Dendritic cell treated with granulocyte-macrophage colony-stimulating factor and Interleukin-4, amounts not matched to agents 40 ng/mL and 50 ng/mL, for 4 days (primary cell): ENCODE measurements around the gene LRRD1.
"Not testable (repeated sequence)": the region's sequence is repeated elsewhere in the genome, so short reads cannot be mapped to it uniquely, and the experiment has no call there.

Experiments used
- H3K27ac Mint-ChIP-seq: one replicate; pipeline ENCODE4 v1.8.0; 2022; ENCODE audit warnings: mild to moderate bottlenecking, mixed read lengths
- H3K27me3 Mint-ChIP-seq: one replicate; pipeline ENCODE4 v1.8.0; 2022; ENCODE audit warnings: mild to moderate bottlenecking, mixed read lengths
- H3K36me3 Mint-ChIP-seq: one replicate; pipeline ENCODE4 v1.8.0; 2022; ENCODE audit warnings: low read depth, mixed read lengths
- H3K4me1 Mint-ChIP-seq: one replicate; pipeline ENCODE4 v1.8.0; 2022; ENCODE audit warnings: low read depth, mixed read lengths
- H3K4me3 Mint-ChIP-seq: one replicate; pipeline ENCODE4 v1.8.0; 2022; ENCODE audit warnings: mild to moderate bottlenecking, moderate library complexity, mixed read lengths
- H3K9me3 Mint-ChIP-seq: one replicate; pipeline ENCODE4 v1.8.0; 2022; ENCODE audit warnings: mixed read lengths
- intact Hi-C: fragments of 100-400 bp; cut with micrococcal nuclease; formaldehyde crosslinking; loops from one replicate; pipeline ENCODE4 v1.15.0; 2022

LRRD1 gene

DNA sequence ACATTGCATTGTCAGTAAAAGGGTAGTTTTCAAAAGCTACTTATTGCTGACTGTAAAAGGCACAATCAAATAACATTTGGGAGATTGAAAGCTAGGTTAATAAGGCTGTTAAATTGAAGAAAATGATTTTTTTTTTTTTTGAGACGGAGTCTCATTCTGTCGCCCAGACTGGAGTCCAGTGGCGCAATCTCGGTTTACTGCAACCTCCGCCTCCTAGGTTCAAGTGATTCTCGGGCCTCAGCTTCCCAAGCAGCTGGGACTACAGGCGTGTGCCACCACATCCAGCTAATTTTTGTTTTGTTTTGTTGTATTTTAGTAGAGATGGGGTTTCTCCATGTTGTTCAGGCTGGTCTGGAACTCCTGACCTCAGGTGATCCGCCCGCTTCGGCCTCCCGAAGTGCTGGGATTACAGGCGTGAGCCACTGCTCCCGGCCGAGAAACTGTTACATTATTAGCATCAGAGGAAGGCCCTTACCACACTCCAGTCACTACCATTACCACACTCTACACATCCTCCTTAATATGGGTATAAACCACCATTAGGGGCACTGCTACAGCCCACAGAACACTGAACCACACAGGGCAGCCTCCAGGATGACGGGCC lies 45.7 kb downstream of the LRRD1 start:
- H3K27me3 Mint-ChIP-seq = peaks cover 4% of the 10 kb centered on the region
- no peaks in the 10 kb centered on the region for H3K9me3 Mint-ChIP-seq
- peaks cover 45% of the 10 kb centered on the region for H3K36me3 Mint-ChIP-seq
- H3K4me3 Mint-ChIP-seq = peak overlapping the region; percentile 98
- peak overlapping the region; percentile 99 for H3K27ac Mint-ChIP-seq
- intact Hi-C loops = no loop called here
- H3K4me1 Mint-ChIP-seq = peaks cover 35% of the 10 kb centered on the region

DNA sequence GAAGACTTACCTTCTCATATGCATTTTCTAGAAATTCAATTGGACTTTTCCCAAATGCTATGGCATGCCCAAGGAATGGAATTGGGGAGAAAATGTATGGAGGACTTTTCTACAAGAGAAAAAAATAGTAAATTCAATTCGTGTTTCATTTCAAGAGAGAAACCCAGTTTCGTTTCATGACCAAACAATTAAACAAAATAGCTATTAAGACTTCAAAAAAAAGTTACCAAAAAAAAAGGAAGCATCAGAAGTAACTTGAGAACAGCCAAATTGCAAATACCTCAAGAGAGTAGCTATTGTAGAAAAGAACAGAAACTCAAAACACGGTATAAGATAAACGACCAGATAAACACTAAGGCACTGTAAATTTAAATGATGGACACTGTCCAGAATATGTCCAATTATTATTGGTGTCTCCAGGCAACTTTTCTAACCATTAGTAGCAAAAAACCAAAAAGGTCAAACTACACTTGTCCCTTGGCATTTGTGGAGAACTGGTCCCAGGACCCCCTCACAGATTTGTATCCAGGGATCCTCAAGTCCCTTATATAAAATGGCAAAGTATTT lies 47.1 kb downstream of the LRRD1 start:
- Mint-ChIP-seq H3K27ac (no peak overlapping the region), H3K4me1 (peaks cover 35% of the 10 kb centered on the region), H3K36me3 (peaks cover 57% of the 10 kb centered on the region), H3K4me3 (peak overlapping the region; percentile 23), H3K27me3 (peaks cover 4% of the 10 kb centered on the region), H3K9me3 (no peaks in the 10 kb centered on the region)
- intact Hi-C loops = no loop called here

DNA sequence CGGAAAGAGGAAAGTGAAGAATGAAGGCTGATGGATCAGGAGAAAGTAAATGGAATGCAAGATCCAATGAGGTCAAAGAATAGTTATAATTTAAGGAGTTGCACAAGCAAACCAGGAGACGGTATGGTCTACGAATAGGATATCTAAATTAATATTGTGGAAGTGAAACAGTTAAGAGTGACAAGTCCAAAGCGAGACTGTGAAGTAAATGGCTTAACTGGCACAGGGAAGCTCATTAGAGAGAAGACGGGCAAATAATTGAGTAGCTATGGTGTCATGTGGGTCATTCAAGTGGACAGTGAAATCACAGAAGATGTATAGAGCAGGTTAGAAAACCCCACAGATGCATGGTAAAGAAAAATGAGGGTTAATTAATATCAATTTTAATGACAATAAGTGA lies 47.8 kb downstream of the LRRD1 start:
- H3K27me3 Mint-ChIP-seq = peaks cover 4% of the 10 kb centered on the region
- no peak overlapping the region for H3K4me3 Mint-ChIP-seq
- H3K36me3 Mint-ChIP-seq = peaks cover 64% of the 10 kb centered on the region
- no peak overlapping the region for H3K27ac Mint-ChIP-seq
- peaks cover 34% of the 10 kb centered on the region for H3K4me1 Mint-ChIP-seq
- intact Hi-C loops = no loop called here
- no peaks in the 10 kb centered on the region for H3K9me3 Mint-ChIP-seq

DNA sequence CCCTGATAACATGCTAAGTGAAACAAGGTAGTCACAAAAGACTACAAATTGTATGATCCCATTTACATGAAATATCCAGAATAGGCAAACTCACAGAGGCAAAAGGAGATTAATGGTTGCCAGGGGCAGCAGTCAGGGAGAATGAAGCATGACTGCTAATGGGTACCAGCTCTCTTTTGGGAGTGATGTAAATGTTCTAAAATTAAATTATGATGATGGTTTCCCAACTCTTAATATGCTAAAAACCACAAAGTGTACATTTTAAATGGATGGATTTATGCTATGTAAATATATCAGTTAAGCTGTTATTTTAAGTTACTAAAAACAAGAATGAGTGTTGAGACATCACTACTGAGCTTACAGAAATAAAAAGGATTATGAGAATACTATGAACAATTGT lies 57.3 kb downstream of the LRRD1 start:
- Mint-ChIP-seq H3K4me3 (no peak overlapping the region), H3K27ac (no peak overlapping the region), H3K4me1 (peaks cover 8% of the 10 kb centered on the region), H3K27me3 (no peaks in the 10 kb centered on the region), H3K9me3 (no peaks in the 10 kb centered on the region), H3K36me3 (peaks cover 88% of the 10 kb centered on the region)
- intact Hi-C loops = no loop called here

DNA sequence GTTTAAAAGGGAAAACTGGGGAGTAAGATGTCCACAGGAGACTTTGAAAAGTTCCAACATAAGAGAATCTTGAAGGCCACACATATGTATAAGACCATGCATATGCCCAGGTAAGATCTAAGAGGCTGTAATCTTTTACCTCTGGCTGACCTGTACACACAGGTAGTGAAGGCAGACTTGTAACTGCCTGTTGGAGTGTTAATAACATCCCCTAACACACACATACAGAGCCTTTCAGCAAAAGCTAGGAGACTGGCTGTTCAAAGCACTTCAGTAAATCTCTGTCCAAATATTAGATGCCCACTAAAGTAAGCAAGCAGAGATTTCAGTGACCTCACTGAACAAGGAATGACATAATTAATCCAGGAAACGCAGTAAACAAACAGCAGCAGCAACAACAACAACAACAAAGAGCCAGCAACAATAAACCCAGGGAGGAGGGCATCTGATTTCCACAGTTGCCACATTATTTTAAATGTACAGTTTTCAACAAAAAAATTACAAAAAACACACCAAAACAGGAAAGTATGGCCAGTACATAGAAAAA lies 59.7 kb downstream of the LRRD1 start:
- Mint-ChIP-seq H3K9me3 (no peaks in the 10 kb centered on the region), H3K27me3 (no peaks in the 10 kb centered on the region), H3K4me1 (peaks cover 8% of the 10 kb centered on the region), H3K36me3 (peaks cover 88% of the 10 kb centered on the region), H3K27ac (no peak overlapping the region), H3K4me3 (no peak overlapping the region)
- intact Hi-C loops = loop anchor here (5.0 kb wide), 1 partner anchor 98 kb away; no protein-coding TSS in a partner anchor

DNA sequence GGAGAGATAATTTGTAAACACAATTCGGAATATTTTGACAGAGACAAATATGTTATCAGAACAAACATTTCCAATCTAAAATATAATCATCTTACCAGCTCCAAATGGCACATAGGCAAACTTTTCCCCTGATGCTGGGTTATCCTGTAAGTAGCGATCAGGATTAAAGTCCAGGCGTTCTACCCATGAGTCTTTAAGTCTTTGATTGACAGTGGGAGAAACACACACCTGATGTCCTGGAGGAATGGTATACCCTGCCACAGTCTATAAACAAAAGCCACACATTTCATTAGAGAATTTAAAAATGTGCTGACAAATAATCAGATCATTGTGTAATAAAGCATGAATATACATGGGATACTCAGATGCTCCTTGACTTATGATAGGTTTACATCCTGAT lies 62.0 kb downstream of the LRRD1 start:
- Mint-ChIP-seq H3K36me3 (peaks cover 93% of the 10 kb centered on the region), H3K27ac (no peak overlapping the region)

DNA sequence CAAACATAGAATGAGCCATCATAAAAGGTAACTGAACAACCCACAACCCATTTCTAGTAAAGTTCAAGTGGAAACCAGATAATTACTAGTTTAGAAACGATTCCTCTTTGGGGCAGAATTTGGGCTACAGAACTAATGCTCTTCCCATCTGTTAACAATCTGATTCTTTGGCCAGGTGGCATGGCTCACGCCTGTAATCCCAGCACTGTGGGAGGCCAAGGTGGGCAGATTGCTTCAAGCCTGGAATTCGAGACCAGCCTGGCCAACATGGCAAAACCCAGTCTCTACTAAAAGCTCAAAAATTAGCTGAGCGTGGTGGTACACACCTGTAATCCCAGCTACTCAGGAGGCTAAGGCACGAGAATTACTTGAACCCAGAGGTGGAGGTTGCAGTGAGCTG lies 63.1 kb downstream of the LRRD1 start:
- Mint-ChIP-seq H3K4me1 (peaks cover 8% of the 10 kb centered on the region), H3K9me3 (no peaks in the 10 kb centered on the region), H3K4me3 (no peak overlapping the region), H3K36me3 (peaks cover 88% of the 10 kb centered on the region), H3K27ac (no peak overlapping the region), H3K27me3 (no peaks in the 10 kb centered on the region)
- intact Hi-C loops = loop anchor here (5.0 kb wide), 1 partner anchor 101 kb away; no protein-coding TSS in a partner anchor

More for the DNA sequence above, 62.0 kb downstream of the LRRD1 start:
- Mint-ChIP-seq H3K4me3 (no peak overlapping the region), H3K9me3 (no peaks in the 10 kb centered on the region), H3K27me3 (no peaks in the 10 kb centered on the region), H3K4me1 (peaks cover 8% of the 10 kb centered on the region)
- intact Hi-C loops = loop anchor here (5.0 kb wide), 1 partner anchor 100 kb away; no protein-coding TSS in a partner anchor

DNA sequence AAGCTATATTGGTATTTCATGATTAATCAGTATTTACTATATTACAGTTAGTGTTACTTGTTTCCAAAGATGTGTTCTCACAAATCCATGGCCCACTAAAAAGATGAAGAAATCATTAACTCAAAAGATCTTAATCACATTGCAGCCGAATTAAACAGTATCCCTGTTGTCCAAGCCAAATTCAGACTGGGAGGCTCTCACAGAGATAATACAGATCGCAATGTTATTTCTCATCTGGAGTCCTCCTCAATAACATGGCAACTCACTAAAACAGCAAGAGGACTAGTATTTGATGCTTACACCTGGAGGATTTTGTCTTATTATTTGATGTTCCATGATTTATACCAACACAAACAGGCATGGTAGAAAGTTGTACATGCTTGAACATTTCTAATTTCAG lies 68.1 kb downstream of the LRRD1 start:
- no peaks in the 10 kb centered on the region for H3K9me3 Mint-ChIP-seq
- no peak overlapping the region for H3K27ac Mint-ChIP-seq
- H3K4me3 Mint-ChIP-seq = no peak overlapping the region
- no peaks in the 10 kb centered on the region for H3K4me1 Mint-ChIP-seq
- intact Hi-C loops = no loop called here
- peaks cover 90% of the 10 kb centered on the region for H3K36me3 Mint-ChIP-seq
- H3K27me3 Mint-ChIP-seq = no peaks in the 10 kb centered on the region

DNA sequence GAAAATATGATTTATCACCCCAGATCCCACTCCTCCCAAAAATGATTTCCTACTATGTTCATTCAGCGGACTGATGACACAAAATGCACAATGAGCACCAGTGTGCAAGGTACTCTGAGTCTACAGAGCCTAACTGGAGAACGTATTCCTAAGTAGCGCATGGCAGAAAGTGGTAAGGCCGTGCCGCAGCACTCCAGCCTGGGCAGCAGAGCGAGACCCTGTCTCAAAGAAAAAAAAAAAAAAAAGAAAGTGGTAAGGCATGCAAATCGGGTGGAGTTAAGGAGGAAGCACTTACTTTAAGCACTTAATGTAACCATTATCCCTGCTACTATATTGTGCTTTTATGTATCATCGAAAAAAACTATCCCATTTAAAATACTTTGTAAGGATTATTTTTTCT lies 70.1 kb downstream of the LRRD1 start:
- H3K27me3 Mint-ChIP-seq = no peaks in the 10 kb centered on the region
- H3K9me3 Mint-ChIP-seq = no peaks in the 10 kb centered on the region
- intact Hi-C loops = no loop called here
- no peak overlapping the region for H3K4me3 Mint-ChIP-seq
- H3K36me3 Mint-ChIP-seq = peaks cover 88% of the 10 kb centered on the region
- H3K4me1 Mint-ChIP-seq = no peaks in the 10 kb centered on the region
- H3K27ac Mint-ChIP-seq = no peak overlapping the region

DNA sequence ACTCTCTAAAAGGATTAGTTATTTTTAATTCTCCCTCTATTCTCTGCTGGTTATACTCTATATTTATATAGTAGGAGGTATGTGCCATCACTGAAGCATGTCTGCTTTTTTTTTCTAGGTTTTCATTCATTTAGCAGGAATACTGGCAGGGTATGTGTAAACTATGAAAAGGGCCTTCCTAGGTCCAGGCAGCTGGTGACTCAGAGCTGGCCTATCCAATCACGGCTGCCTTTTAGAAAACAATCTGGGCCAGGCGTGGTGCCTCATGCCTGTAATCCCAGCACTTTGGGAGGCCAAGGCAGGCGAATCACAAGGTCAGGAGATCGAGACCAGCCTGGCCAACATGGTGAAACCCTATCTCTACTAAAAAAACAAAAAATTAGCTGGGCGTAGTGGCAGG lies 76.1 kb downstream of the LRRD1 start:
- intact Hi-C loops, H3K27ac Mint-ChIP-seq, H3K9me3 Mint-ChIP-seq, H3K4me3 Mint-ChIP-seq, H3K4me1 Mint-ChIP-seq, H3K27me3 Mint-ChIP-seq: not testable (repeated sequence)
- H3K36me3 Mint-ChIP-seq = peaks cover 86% of the 10 kb centered on the region

DNA sequence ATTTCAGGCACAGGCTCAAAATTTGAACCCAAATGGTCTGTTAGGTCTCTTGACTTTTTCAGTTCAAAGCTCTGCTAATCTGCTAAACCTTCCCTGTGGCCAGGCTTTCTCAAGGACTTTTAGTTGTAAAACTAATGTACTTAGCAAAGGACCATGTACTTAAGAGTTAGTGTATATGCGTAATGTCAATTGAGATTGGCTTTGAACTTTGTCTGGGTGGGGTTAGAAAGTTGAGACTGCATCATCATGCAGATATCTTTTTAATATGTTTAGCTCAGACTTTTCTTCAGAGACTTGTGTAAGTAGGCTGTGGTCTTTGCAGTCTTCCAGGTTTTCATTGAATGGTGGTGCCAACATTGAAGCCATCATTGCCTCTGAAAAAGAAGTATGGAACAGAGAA lies 78.4 kb downstream of the LRRD1 start:
- H3K9me3 Mint-ChIP-seq = no peaks in the 10 kb centered on the region
- intact Hi-C loops = no loop called here
- H3K27ac Mint-ChIP-seq = no peak overlapping the region
- H3K36me3 Mint-ChIP-seq = peaks cover 81% of the 10 kb centered on the region
- H3K4me1 Mint-ChIP-seq = no peaks in the 10 kb centered on the region
- no peaks in the 10 kb centered on the region for H3K27me3 Mint-ChIP-seq
- H3K4me3 Mint-ChIP-seq = no peak overlapping the region

DNA sequence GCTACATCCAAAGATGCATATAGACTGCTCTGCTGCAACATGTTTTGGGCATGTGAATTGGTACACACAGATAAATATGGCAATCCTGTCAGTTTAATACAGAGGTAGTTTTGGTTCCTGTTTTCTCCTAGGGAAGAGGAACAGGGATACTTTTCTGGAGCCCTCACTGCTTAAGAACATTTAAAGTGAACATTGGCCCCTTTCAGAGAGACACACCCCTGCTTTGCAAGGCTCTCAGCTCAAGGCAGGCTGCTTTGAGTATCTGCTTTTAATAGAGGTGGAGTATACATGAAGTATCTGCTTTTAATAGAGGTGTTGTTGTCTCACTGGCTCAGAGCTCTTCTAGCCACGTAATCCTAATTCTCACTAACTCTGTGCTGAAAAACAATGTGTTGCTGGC lies 83.6 kb downstream of the LRRD1 start:
- Mint-ChIP-seq H3K4me3 (no peak overlapping the region), H3K4me1 (peaks cover 7% of the 10 kb centered on the region), H3K27ac (no peak overlapping the region), H3K9me3 (no peaks in the 10 kb centered on the region), H3K36me3 (peaks cover 65% of the 10 kb centered on the region), H3K27me3 (no peaks in the 10 kb centered on the region)
- intact Hi-C loops = no loop called here
